Thymus (tissue), 11 donors: ENCODE measurements around the gene KCTD14. TPM values are rescaled to one million over a fixed set of nuclear protein-coding genes. Genes with fewer than 3 reads are reported as not detected.
"Not testable (repeated sequence)": the region's sequence is repeated elsewhere in the genome, so short reads cannot be mapped to it uniquely, and the experiment has no call there.

Source experiments
- DNase-seq, 9 donors: peaks; one replicate each; pipeline ENCODE4 v3.0.0-alpha.2; 2013; ENCODE audit warnings: low spot score in 9 of 9, low read depth in 6 of 9, missing footprints in 1 of 9
- H3K27ac ChIP-seq, 2 donors: one replicate each; pipeline ENCODE4 v1.5.1; 2013; ENCODE audit warnings: control low read depth in 1 of 2, low read depth in 1 of 2, low read length in 1 of 2, mild to moderate bottlenecking in 1 of 2, moderate library complexity in 1 of 2
- H3K27me3 ChIP-seq, 2 donors: one replicate each; pipeline ENCODE4 v1.5.1; 2013; ENCODE audit warnings: low read length in 1 of 2; ENCODE audit not compliant: control insufficient read depth in 2 of 2, insufficient read depth in 1 of 2
- H3K36me3 ChIP-seq, 2 donors: one replicate each; pipeline ENCODE4 v1.5.1; 2013; ENCODE audit warnings: low read length in 1 of 2, mild to moderate bottlenecking in 1 of 2, moderate library complexity in 1 of 2; ENCODE audit not compliant: control insufficient read depth in 2 of 2, insufficient read depth in 2 of 2
- H3K4me1 ChIP-seq, 2 donors: one replicate each; pipeline ENCODE4 v1.5.1; 2013; ENCODE audit warnings: low read length in 2 of 2; ENCODE audit not compliant: control insufficient read depth in 2 of 2, insufficient read depth in 2 of 2
- H3K4me3 ChIP-seq, 2 donors: one replicate each; pipeline ENCODE4 v1.5.1; 2013; ENCODE audit warnings: low read length in 2 of 2, control low read depth in 1 of 2, mild to moderate bottlenecking in 1 of 2
- H3K9me3 ChIP-seq, 2 donors: one replicate each; pipeline ENCODE4 v1.5.1; 2013; ENCODE audit warnings: low read length in 1 of 2, mild to moderate bottlenecking in 1 of 2; ENCODE audit not compliant: control insufficient read depth in 2 of 2, insufficient read depth in 1 of 2
- WGBS: extraction: QIAGEN DNeasy Blood & Tissue Kit; methylation state at CpG from one replicate; pipeline ENCODE4 v1.1.7; 2013; 5-methylcytosine and 5-hydroxymethylcytosine counted together
- polyA plus RNA-seq: library from polyadenylated mRNA; stranded (reverse); fragments of 200-250 nt; gene quantifications from one replicate; pipeline ENCODE4 v1.2.3, GENCODE V29; 2013
- total RNA-seq: library from RNA; stranded (reverse); fragments of 120-200 nt; gene quantifications from one replicate; pipeline ENCODE4 v1.2.4, GENCODE V29; 2013
- donor health status: healthy.

The KCTD14 gene
- total and polyA plus RNA-seq, 2 donors: 1.2 to 2.0 TPM

DNA sequence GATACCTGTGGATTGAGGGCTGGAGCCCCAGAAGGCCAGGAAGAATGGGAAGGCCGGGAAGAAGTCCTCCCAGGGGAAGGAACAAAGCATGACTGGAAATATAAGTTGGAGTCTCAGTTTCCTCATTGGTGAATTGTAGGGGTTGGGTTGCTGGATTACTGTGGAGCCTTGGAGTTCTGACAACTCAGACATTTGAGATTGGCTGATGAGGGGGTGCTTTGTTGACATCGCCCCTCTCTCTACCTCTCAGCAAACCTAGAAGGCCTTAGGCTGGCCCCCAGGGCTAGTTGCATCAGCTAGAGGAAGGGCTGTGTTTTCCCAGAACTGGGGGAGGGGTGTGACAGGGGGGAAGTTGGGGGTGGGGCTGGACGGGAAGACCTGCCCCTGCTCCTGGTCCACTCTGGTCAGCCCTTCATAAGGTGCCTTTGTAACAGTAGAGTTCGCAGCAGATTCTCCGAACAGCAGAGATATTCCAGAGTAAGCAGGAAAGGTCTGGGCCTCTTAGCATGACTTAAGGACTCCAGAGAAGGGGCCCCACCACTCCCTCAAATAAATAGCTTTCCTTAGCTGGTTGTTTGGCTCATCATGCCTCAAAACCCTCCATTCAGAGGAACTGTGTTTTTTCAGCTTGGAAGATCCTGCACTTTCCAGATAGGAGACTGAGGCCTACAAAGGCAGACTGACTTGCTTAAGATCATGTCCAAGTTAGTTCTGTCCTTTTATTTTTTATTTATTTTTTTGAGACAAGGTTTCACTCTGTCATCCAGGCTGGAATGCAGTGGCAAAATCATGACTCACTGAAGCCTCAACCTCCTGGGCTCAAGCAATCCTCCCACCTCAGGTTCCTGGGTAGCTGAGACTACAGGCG, 28.1 kb upstream of the KCTD14 start:
- no peaks in the 10 kb centered on the region for H3K27me3 ChIP-seq
- peaks cover 0 to 2% of the 10 kb centered on the region in 2 donors for H3K4me1 ChIP-seq
- DNase-seq: no peak
- H3K4me3 ChIP-seq: no peak overlapping the region
- no peaks in the 10 kb centered on the region for H3K9me3 ChIP-seq
- H3K36me3 ChIP-seq: no peaks in the 10 kb centered on the region
- H3K27ac ChIP-seq: no peak overlapping the region
- WGBS: 94% methylated on average over 6 of the region's 6 CpGs

DNA sequence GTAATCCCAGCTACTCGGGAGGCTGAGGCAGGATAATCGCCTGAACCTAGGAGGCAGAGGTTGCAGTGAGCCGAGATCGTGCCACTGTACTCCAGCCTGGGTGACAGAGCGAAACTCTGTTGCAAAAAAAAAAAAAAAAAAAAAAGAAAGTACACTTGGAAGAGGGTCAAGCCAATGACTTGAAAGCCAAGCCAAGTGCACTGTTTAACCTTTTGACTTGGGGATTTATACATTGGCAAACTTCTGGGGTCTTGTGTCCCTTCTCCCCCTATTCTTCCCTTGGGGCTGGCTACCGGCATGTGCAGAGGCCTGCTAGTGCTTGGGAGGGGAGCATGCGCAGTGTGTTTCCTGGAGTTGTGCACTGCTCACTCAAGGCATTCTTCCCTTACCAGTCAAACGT, 26.3 kb upstream of the KCTD14 start:
- Histone ChIP-seq H3K4me3 (no peak overlapping the region), H3K4me1 (peaks cover 0 to 7% of the 10 kb centered on the region in 2 donors), H3K27me3 (no peaks in the 10 kb centered on the region), H3K27ac (no peak overlapping the region), H3K9me3 (peaks cover 0 to 4% of the 10 kb centered on the region in 2 donors), H3K36me3 (no peaks in the 10 kb centered on the region)
- 95% methylated on average over 8 of the region's 8 CpGs for WGBS
- no peak for DNase-seq

DNA sequence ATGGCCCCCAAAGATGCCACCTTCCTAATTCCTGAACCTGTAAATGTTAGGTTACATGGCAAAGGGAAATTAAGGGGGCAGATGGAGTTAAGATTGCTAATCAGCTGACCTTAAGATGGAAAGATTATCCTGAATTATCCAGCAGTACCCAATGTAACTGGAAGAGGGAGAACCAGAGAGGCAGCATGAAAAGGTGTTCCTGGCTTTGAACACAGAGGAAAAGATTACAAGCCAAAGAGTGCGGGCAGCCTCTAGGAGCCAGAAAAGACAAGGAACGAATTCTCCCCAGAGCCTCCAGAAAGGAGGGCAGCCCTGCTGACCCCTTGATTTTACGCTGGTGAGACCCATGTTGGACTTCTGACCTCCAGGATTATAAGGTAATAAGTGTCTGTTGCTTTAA, 25.5 kb upstream of the KCTD14 start:
- peaks cover 0 to 4% of the 10 kb centered on the region in 2 donors for H3K9me3 ChIP-seq
- H3K36me3 ChIP-seq: no peaks in the 10 kb centered on the region
- no peak for DNase-seq
- over 99% methylated on average over 3 of the region's 3 CpGs for WGBS
- H3K27me3 ChIP-seq: no peaks in the 10 kb centered on the region
- H3K27ac ChIP-seq: no peak overlapping the region
- H3K4me1 ChIP-seq: peaks cover 0 to 7% of the 10 kb centered on the region in 2 donors
- no peak overlapping the region for H3K4me3 ChIP-seq

DNA sequence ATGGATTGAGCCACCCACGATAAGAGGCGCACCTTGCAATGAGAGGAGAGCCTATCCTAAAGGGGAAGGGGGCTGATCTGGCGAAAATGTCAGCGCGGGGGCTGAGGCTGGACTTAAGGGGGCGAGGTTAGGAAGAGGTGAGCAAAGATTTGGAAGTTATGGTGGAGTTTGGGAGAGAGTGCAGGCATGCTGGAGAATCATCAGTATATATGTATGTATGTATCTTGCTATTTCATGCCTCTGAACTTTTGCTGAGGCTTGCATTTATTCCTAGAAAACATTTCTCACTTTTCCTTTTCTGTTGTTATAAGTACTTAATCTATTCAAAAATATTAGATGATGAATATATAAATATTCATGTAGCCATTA, 23.4 kb upstream of the KCTD14 start:
- WGBS: 61% methylated on average over 6 of the region's 6 CpGs
- Histone ChIP-seq H3K27me3 (no peaks in the 10 kb centered on the region), H3K27ac (no peak overlapping the region), H3K4me3 (no peak overlapping the region), H3K4me1 (peaks cover 0 to 7% of the 10 kb centered on the region in 2 donors), H3K9me3 (peaks cover 0 to 4% of the 10 kb centered on the region in 2 donors), H3K36me3 (no peaks in the 10 kb centered on the region)
- DNase-seq: no peak

DNA sequence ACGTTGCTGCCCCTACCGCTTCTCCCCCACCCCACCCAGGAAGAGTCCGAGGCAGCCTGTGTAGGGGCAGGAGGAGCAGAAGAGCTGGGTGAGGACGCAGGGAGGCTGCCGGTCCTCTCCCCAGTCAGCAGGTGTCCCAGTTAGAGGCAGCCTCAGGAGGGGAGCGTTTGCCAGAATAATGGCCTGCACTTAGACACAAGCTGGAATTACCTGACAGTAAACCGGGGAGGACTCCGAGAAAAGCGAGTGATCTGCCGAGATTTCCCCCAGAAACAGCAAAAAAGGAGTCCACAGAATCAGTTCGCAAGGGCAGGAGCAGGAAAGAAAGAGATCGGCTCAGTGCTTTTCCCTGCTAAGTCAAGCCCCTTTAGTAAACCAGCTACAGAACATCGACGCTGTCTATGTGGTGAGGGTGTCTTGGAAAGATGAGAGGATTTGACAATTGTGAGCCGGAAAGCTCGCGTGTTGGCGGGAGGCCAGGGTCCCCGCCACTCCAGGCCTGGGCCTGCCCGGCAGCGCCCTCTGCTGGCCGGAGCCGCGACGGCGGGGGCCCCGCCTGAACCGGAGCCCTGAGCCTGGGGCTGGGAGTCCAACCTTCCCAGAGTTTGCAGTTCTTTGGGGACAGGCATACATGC, 22.9 kb upstream of the KCTD14 start:
- Histone ChIP-seq H3K4me3 (peak overlapping the region in 1 of 2 donors; percentile 12), H3K27me3 (no peaks in the 10 kb centered on the region), H3K36me3 (no peaks in the 10 kb centered on the region), H3K27ac (no peak overlapping the region), H3K9me3 (peaks cover 0 to 4% of the 10 kb centered on the region in 2 donors), H3K4me1 (peaks cover 0 to 7% of the 10 kb centered on the region in 2 donors)
- DNase-seq: peak; percentile 33 to 79 (median 50)
- WGBS: 19% methylated on average over 28 of the region's 28 CpGs

DNA sequence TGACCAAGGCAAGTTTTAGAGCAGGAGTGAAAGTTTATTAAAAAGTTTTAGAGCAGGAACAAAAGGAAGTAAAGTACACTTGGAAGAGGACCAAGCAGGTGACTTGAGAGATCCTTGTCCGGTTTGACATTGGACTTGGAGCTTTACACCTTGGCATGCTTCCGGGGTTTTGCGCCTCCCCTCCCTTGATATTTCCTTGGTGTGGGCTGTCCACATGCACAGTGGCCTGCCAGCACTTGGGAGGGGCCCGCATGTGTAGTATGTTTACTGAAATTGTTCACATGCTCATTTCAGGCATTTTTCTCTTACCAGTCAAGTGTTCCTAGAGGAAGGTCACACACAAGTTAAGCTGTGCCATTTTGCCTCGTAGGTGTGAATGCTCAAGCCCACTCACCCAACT, 21.6 kb upstream of the KCTD14 start:
- Histone ChIP-seq H3K27me3 (no peaks in the 10 kb centered on the region), H3K4me1 (peaks cover 0 to 7% of the 10 kb centered on the region in 2 donors), H3K9me3 (peaks cover 0 to 4% of the 10 kb centered on the region in 2 donors), H3K36me3 (no peaks in the 10 kb centered on the region), H3K27ac (no peak overlapping the region), H3K4me3 (no peak overlapping the region)
- 95% methylated on average over 5 of the region's 5 CpGs for WGBS
- DNase-seq: no peak

DNA sequence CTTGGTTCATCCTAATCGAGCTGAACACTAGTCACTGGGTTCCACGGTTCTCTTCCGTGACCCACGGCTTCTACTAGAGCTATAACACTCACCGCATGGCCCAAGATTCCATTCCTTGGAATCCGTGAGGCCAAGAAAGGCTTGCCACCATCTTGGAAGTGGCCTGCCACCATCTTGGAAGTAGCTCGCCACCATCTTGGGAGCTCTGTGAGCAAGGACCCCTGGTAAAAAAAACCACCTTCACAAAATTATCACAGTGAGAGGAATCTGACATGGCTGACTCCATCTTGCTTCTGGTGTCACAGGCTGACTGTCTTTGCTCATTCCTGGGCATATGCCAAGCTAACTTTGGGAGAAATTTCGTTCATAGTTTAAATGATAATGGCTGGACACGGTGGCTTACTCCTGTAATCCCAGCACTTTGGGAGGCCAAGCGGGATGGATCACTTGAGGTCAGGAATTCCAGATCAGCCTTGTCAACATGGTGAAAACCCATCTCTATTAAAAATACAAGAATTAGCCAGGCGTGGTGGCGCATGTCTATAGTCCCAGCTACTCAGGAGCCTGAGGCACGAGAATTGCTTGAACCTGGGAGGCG, 18.9 kb upstream of the KCTD14 start:
- Histone ChIP-seq H3K9me3 (peaks cover 0 to 4% of the 10 kb centered on the region in 2 donors), H3K4me1 (peaks cover 0 to 7% of the 10 kb centered on the region in 2 donors)
- 98% methylated on average over 14 of the region's 14 CpGs for WGBS

DNA sequence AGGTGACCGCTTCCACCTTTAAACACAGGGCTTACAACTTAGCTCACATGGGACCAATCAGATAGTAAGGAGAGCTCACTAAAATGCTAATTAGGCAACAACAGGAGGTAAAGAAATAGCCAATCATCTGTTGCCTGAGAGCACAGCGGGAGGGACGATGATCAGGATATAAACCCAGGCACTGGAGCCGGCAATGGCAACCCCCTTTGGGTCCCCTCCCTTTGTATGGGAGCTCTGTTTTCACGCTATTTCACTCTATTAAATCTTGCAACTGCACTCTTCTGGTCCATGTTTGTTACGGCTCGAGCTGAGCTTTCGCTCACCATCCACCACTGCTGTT, 18.3 kb upstream of the KCTD14 start:
- WGBS: 98% methylated on average over 8 of the region's 8 CpGs
- not testable (repeated sequence) for H3K9me3 ChIP-seq, DNase-seq, H3K27me3 ChIP-seq, H3K4me3 ChIP-seq, H3K27ac ChIP-seq, H3K36me3 ChIP-seq, H3K4me1 ChIP-seq

More for the DNA sequence above, 18.9 kb upstream of the KCTD14 start:
- DNase-seq: no peak
- no peak overlapping the region for H3K27ac ChIP-seq
- no peaks in the 10 kb centered on the region for H3K27me3 ChIP-seq
- no peak overlapping the region for H3K4me3 ChIP-seq
- H3K36me3 ChIP-seq: no peaks in the 10 kb centered on the region
